Trophoblast cell (in vitro differentiated cells and primary cell): Measurements from ENCODE around the gene PLEKHM3.

ENCODE experiments used
- DNase-seq, 2 donors: peaks; one replicate each; pipeline ENCODE4 v3.0.0-alpha.2; 2016
- H2AFZ ChIP-seq: 2 replicates; pipeline ENCODE4 v1.6.1; 2013; ENCODE audit warnings: low read length, moderate library complexity, mild to moderate bottlenecking; ENCODE audit not compliant: insufficient read depth, poor library complexity
- H2AK5ac ChIP-seq: 2 replicates; pipeline ENCODE4 v1.6.1; 2013; ENCODE audit warnings: mild to moderate bottlenecking, low read length
- H2BK120ac ChIP-seq: 2 replicates; pipeline ENCODE4 v1.6.1; 2013; ENCODE audit warnings: low read length, mild to moderate bottlenecking, moderate library complexity; ENCODE audit not compliant: insufficient read depth, poor library complexity
- H2BK12ac ChIP-seq: 2 replicates; pipeline ENCODE4 v1.6.1; 2013; ENCODE audit warnings: mild to moderate bottlenecking, low read length, moderate library complexity
- H2BK5ac ChIP-seq: 2 replicates; pipeline ENCODE4 v1.6.1; 2013; ENCODE audit warnings: low read length, low read depth, moderate library complexity, mild to moderate bottlenecking; ENCODE audit not compliant: poor library complexity
- H3K14ac ChIP-seq: 2 replicates; pipeline ENCODE4 v1.6.1; 2013; ENCODE audit warnings: mild to moderate bottlenecking, low read length
- H3K18ac ChIP-seq: 2 replicates; pipeline ENCODE4 v1.6.1; 2013; ENCODE audit warnings: mild to moderate bottlenecking, low read length
- H3K23ac ChIP-seq: 2 replicates; pipeline ENCODE4 v1.6.1; 2013; ENCODE audit warnings: low read length
- H3K27ac ChIP-seq: 2 replicates; pipeline ENCODE4 v1.5.1; 2013; ENCODE audit warnings: low read depth, mild to moderate bottlenecking, inconsistent platforms, low read length, moderate library complexity
- H3K27me3 ChIP-seq: 2 replicates; pipeline ENCODE4 v1.6.1; 2013; ENCODE audit warnings: inconsistent platforms, mild to moderate bottlenecking, low read length, moderate library complexity; ENCODE audit not compliant: insufficient read depth
- H3K36me3 ChIP-seq, 2 experiments: 1 replicate in 1 of 2; 2 replicates in 1 of 2; pipeline ENCODE4 v1.6.1; 2013; ENCODE audit warnings: low read length in 2 of 2, mild to moderate bottlenecking in 2 of 2, moderate library complexity in 1 of 2; ENCODE audit not compliant: insufficient read depth in 2 of 2, control insufficient read depth in 1 of 2
- H3K4ac ChIP-seq: 2 replicates; pipeline ENCODE4 v1.6.1; 2013; ENCODE audit warnings: low read depth, mild to moderate bottlenecking, low read length, moderate library complexity
- H3K4me1 ChIP-seq, 2 experiments: 1 replicate in 1 of 2; 2 replicates in 1 of 2; pipeline ENCODE4 v1.6.1; 2013; ENCODE audit warnings: low read length in 2 of 2, mild to moderate bottlenecking in 2 of 2, moderate library complexity in 1 of 2; ENCODE audit not compliant: insufficient read depth in 2 of 2, control insufficient read depth in 1 of 2
- H3K4me2 ChIP-seq: 2 replicates; pipeline ENCODE4 v1.6.1; 2013; ENCODE audit warnings: inconsistent platforms, mild to moderate bottlenecking, low read length, moderate library complexity
- H3K4me3 ChIP-seq: 2 replicates; pipeline ENCODE4 v1.5.1; 2013; ENCODE audit warnings: mild to moderate bottlenecking, low read depth, low read length, inconsistent platforms
- H3K79me1 ChIP-seq: one replicate; pipeline ENCODE4 v1.6.1; 2013; ENCODE audit warnings: low read length
- H3K79me2 ChIP-seq: 2 replicates; pipeline ENCODE4 v1.6.1; 2013; ENCODE audit warnings: low read length, mild to moderate bottlenecking; ENCODE audit not compliant: control insufficient read depth, insufficient read depth, poor library complexity
- H3K9ac ChIP-seq: 2 replicates; pipeline ENCODE4 v1.6.1; 2013; ENCODE audit warnings: mild to moderate bottlenecking, low read length
- H3K9me3 ChIP-seq: 2 replicates; pipeline ENCODE4 v1.6.1; 2013; ENCODE audit warnings: low read depth, mild to moderate bottlenecking, control low read depth, inconsistent platforms, low read length; ENCODE audit not compliant: insufficient read depth
- H4K12ac ChIP-seq: 2 replicates; pipeline ENCODE4 v1.6.1; 2013; ENCODE audit warnings: low read depth, mild to moderate bottlenecking, low read length, moderate library complexity
- H4K8ac ChIP-seq: 2 replicates; pipeline ENCODE4 v1.6.1; 2013; ENCODE audit warnings: low read depth, mild to moderate bottlenecking, low read length, moderate library complexity
- H4K91ac ChIP-seq: one replicate; pipeline ENCODE4 v1.6.1; 2013; ENCODE audit warnings: low read depth, mild to moderate bottlenecking, low read length, moderate library complexity
- WGBS: extraction: QIAGEN DNeasy Blood & Tissue Kit; methylation state at CpG from one replicate; pipeline ENCODE4 v1.1.7; 2013; ENCODE audit warnings: missing lambda C conversion rate; ENCODE audit not compliant: insufficient read length, insufficient coverage; ENCODE audit errors: extremely low coverage; 5-methylcytosine and 5-hydroxymethylcytosine counted together

Gene PLEKHM3

GRCh38 chr2:207892716-207893402 lies 132.5 kb downstream of the PLEKHM3 start:
- Histone ChIP-seq H3K9ac (no peak overlapping the region), H3K79me2 (no peaks in the 10 kb centered on the region), H2BK120ac (no peak overlapping the region), H2AK5ac (no peak overlapping the region), H4K91ac (no peak overlapping the region), H3K79me1 (no peaks in the 10 kb centered on the region), H4K8ac (no peak overlapping the region), H3K27ac (no peak overlapping the region), H3K4me2 (no peak overlapping the region), H3K18ac (no peak overlapping the region), H3K9me3 (no peaks in the 10 kb centered on the region), H3K27me3 (no peaks in the 10 kb centered on the region), H2AFZ (no peak overlapping the region), H3K4me3 (no peak overlapping the region), H2BK12ac (no peak overlapping the region), H3K4ac (no peak overlapping the region), H3K14ac (no peak overlapping the region), H3K23ac (no peak overlapping the region), H3K36me3 (no peaks in the 10 kb centered on the region), H4K12ac (no peak overlapping the region), H3K4me1 (peaks cover 3 to 5% of the 10 kb centered on the region in 2 experiments), H2BK5ac (no peak overlapping the region)
- DNase-seq, result no peak
- WGBS, result no CpG with 5 or more reads among the region's 7 CpGs

DNA sequence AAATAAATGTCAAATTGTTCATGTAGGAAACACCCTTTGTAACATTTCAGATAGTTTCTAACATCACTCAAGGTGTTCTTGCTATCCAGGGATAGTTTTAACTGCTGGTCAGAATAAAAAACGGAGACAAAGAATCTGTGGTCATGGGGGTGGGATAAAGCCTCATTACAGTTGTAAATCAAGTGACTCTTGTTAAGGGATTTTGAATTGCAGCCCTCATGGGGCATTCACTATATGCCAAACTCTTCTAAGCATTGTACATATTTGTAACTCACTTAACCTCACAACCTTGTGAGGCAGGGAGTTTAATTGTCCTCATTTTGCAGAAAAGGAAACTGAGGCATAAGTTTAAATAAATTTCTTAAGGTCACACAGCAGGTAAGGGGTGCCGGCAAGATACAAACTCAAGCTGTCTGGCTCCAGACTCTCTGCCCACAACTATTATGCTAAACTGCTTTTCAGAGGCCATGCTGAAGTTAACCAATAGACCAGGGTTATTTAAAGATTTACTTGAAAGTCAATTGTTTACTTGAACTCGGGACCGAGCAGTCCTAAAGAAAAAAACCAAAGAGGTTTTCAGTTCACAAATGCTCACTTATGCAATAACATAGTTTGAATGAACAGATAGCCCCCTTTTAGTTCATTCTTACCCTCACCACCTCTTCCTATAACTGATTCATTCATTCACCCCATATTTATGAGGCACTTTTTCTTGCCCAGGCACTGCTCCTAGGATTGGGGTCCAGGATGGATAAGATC lies 134.1 kb downstream of the PLEKHM3 start:
- no peak overlapping the region for H4K8ac ChIP-seq
- no peak overlapping the region for H2AFZ ChIP-seq
- no peak overlapping the region for H4K91ac ChIP-seq
- H4K12ac ChIP-seq, result no peak overlapping the region
- H3K9ac ChIP-seq, result no peak overlapping the region
- no peaks in the 10 kb centered on the region for H3K36me3 ChIP-seq
- H2BK120ac ChIP-seq, result no peak overlapping the region
- no peak overlapping the region for H3K23ac ChIP-seq
- WGBS, result no CpG with 5 or more reads among the region's 4 CpGs
- no peak overlapping the region for H2BK12ac ChIP-seq
- no peak overlapping the region for H3K4ac ChIP-seq
- no peak overlapping the region for H3K18ac ChIP-seq
- H2BK5ac ChIP-seq, result no peak overlapping the region
- H3K79me2 ChIP-seq, result no peaks in the 10 kb centered on the region
- no peak overlapping the region for H2AK5ac ChIP-seq
- no peaks in the 10 kb centered on the region for H3K27me3 ChIP-seq
- H3K4me1 ChIP-seq, result peaks cover 0 to 3% of the 10 kb centered on the region in 2 experiments
- no peak overlapping the region for H3K4me2 ChIP-seq
- no peak for DNase-seq
- no peak overlapping the region for H3K4me3 ChIP-seq
- no peak overlapping the region for H3K27ac ChIP-seq
- no peaks in the 10 kb centered on the region for H3K9me3 ChIP-seq
- H3K79me1 ChIP-seq, result no peaks in the 10 kb centered on the region
- H3K14ac ChIP-seq, result no peak overlapping the region

GRCh38 chr2:207887500-207887899 lies 137.8 kb downstream of the PLEKHM3 start:
- no peak overlapping the region for H4K91ac ChIP-seq
- no peak overlapping the region for H3K9ac ChIP-seq
- H2AK5ac ChIP-seq, result no peak overlapping the region
- no peaks in the 10 kb centered on the region for H3K9me3 ChIP-seq
- no peaks in the 10 kb centered on the region for H3K79me2 ChIP-seq
- no peak overlapping the region for H3K27ac ChIP-seq
- H2BK120ac ChIP-seq, result no peak overlapping the region
- no peaks in the 10 kb centered on the region for H3K4me1 ChIP-seq
- no peak overlapping the region for H3K4me2 ChIP-seq
- no peak overlapping the region for H3K18ac ChIP-seq
- H3K14ac ChIP-seq, result no peak overlapping the region
- WGBS, result no CpG with 5 or more reads among the region's 1 CpG
- H4K12ac ChIP-seq, result no peak overlapping the region
- H3K27me3 ChIP-seq, result no peaks in the 10 kb centered on the region
- no peak overlapping the region for H2AFZ ChIP-seq
- H3K4ac ChIP-seq, result no peak overlapping the region
- no peaks in the 10 kb centered on the region for H3K79me1 ChIP-seq
- no peak overlapping the region for H2BK12ac ChIP-seq
- no peak for DNase-seq
- H2BK5ac ChIP-seq, result no peak overlapping the region
- no peaks in the 10 kb centered on the region for H3K36me3 ChIP-seq
- H4K8ac ChIP-seq, result no peak overlapping the region
- no peak overlapping the region for H3K23ac ChIP-seq
- H3K4me3 ChIP-seq, result no peak overlapping the region

DNA sequence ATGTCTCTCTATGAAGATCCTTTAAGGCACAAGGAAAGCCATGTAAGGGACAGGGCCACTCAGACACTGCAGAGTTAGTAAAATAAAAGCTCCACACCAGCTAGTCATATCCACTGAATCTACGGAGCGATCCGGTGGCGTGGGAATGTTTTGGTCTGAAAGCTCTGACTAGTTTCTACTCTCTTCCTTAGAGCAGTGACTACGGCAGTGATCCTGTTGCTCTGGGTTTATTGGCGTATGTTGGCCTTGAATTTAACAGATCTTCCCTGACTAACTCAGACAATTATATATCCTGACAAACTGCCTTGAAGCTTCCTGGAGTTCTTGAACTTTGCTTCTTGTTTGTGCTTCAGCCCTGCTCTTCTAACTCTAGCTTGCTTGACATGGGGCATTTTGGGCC lies 140.3 kb downstream of the PLEKHM3 start:
- H3K14ac ChIP-seq, result no peak overlapping the region
- H4K12ac ChIP-seq, result no peak overlapping the region
- no peak overlapping the region for H2AFZ ChIP-seq
- H3K36me3 ChIP-seq, result no peaks in the 10 kb centered on the region
- H3K4me3 ChIP-seq, result no peak overlapping the region
- WGBS, result no CpG with 5 or more reads among the region's 6 CpGs
- no peak overlapping the region for H4K8ac ChIP-seq
- H3K18ac ChIP-seq, result no peak overlapping the region
- no peak overlapping the region for H3K9ac ChIP-seq
- no peaks in the 10 kb centered on the region for H3K9me3 ChIP-seq
- H3K4me2 ChIP-seq, result no peak overlapping the region
- no peak overlapping the region for H2BK5ac ChIP-seq
- no peak for DNase-seq
- no peak overlapping the region for H3K27ac ChIP-seq
- no peak overlapping the region for H3K4ac ChIP-seq
- H4K91ac ChIP-seq, result no peak overlapping the region
- no peak overlapping the region for H3K23ac ChIP-seq
- no peaks in the 10 kb centered on the region for H3K79me2 ChIP-seq
- no peak overlapping the region for H2BK120ac ChIP-seq
- no peaks in the 10 kb centered on the region for H3K79me1 ChIP-seq
- no peaks in the 10 kb centered on the region for H3K27me3 ChIP-seq
- no peaks in the 10 kb centered on the region for H3K4me1 ChIP-seq
- no peak overlapping the region for H2AK5ac ChIP-seq
- H2BK12ac ChIP-seq, result no peak overlapping the region
